PC-9 (cell line): Measurements from ENCODE around the gene GPER1. TPM values are rescaled to one million over a fixed set of nuclear protein-coding genes. Genes with fewer than 3 reads are reported as not detected.

ENCODE experiments used
- BruUV-seq: library from RNA; stranded (reverse); fragments of 400-500 nt; replicated peaks from 2 replicates; lab custom pipeline; 2021; lab: Mats Ljungman, UMichigan
- CTCF ChIA-PET: fragments of 300-600 bp; sonication (Branson Sonifier 250); formaldehyde crosslinking; loops from one replicate; lab custom pipeline; 2022; ENCODE audit warnings: antibody characterized with exemption; lab: Charles Lee
- POLR2A ChIA-PET: fragments of 300-600 bp; sonication (Branson Sonifier 250); formaldehyde crosslinking; loops from one replicate; lab custom pipeline; 2022; ENCODE audit warnings: antibody characterized with exemption; ENCODE audit not compliant: unreplicated experiment; lab: Charles Lee
- DNase-seq, 2 experiments: peaks; one replicate each; pipeline versions ENCODE4 v3.0.0 to v3.0.0-alpha.2; 2015 to 2022; ENCODE audit warnings: mixed read lengths in 1 of 2
- H2AFZ ChIP-seq: fragments of 200-600 bp; sonication (generic); 2 replicates; pipeline ENCODE4 v1.8.1; 2017; ENCODE audit warnings: antibody characterized with exemption
- H3F3A ChIP-seq: fragments of 200-600 bp; sonication (generic); 2 replicates; pipeline ENCODE4 v1.8.1; 2017; ENCODE audit warnings: antibody characterized with exemption, mild to moderate bottlenecking, low read depth; ENCODE audit not compliant: insufficient read depth
- H3K27ac ChIP-seq: fragments of 200-600 bp; sonication (generic); 2 replicates; pipeline ENCODE4 v1.6.1; 2016; ENCODE audit warnings: mixed run types
- H3K27me3 ChIP-seq: fragments of 200-600 bp; sonication (generic); 2 replicates; pipeline ENCODE4 v1.6.1; 2016; ENCODE audit warnings: low read depth, mixed run types; ENCODE audit not compliant: insufficient read depth
- H3K36me3 ChIP-seq: fragments of 200-600 bp; sonication (generic); 2 replicates; pipeline ENCODE4 v1.6.1; 2016; ENCODE audit warnings: low read depth, mixed run types
- H3K4me1 ChIP-seq: fragments of 200-600 bp; sonication (generic); replicated peaks from 2 replicates; pipeline ENCODE4 v1.6.1; 2016; ENCODE audit warnings: mixed run types; ENCODE audit not compliant: insufficient read depth
- H3K4me2 ChIP-seq: fragments of 200-600 bp; sonication (generic); 2 replicates; pipeline ENCODE4 v1.6.1; 2017; ENCODE audit warnings: mixed run types
- H3K4me3 ChIP-seq: fragments of 200-600 bp; sonication (generic); 2 replicates; pipeline ENCODE4 v1.6.1; 2016; ENCODE audit warnings: mixed run types
- H3K79me2 ChIP-seq: fragments of 200-600 bp; sonication (generic); 2 replicates; pipeline ENCODE4 v1.6.1; 2017; ENCODE audit warnings: low read depth, mixed run types
- H3K9me2 ChIP-seq: fragments of 200-600 bp; sonication (generic); 2 replicates; pipeline ENCODE4 v1.8.1; 2017; ENCODE audit warnings: mild to moderate bottlenecking; ENCODE audit not compliant: insufficient read depth
- H3K9me3 ChIP-seq: fragments of 200-600 bp; sonication (generic); 2 replicates; pipeline ENCODE4 v1.8.1; 2016; ENCODE audit warnings: low read depth; ENCODE audit not compliant: insufficient read depth
- H4K20me1 ChIP-seq: fragments of 200-600 bp; sonication (generic); 2 replicates; pipeline ENCODE4 v1.8.1; 2017; ENCODE audit not compliant: insufficient read depth
- EZH2 ChIP-seq: fragments of 200-600 bp; sonication (generic); IDR thresholded peaks from 2 replicates; pipeline ENCODE4 v1.8.0; 2017; ENCODE audit warnings: antibody characterized with exemption, low read depth
- intact Hi-C: fragments of 100-400 bp; cut with micrococcal nuclease; formaldehyde crosslinking; loops from one replicate; pipeline ENCODE4 v1.10.0; 2022; ENCODE audit not compliant: unreplicated experiment
- total RNA-seq: library from RNA; stranded (reverse); gene quantifications from 2 replicates; pipeline ENCODE4 v1.2.3, GENCODE V29; 2021
- TF ChIP-seq, protein P1 (sequence below): fragments of 200-600 bp; sonication (generic); conservative IDR thresholded peaks from 2 replicates; pipeline ENCODE4 v1.6.1; 2017; ENCODE audit warnings: mixed run types, antibody characterized with exemption, mild to moderate bottlenecking, moderate library complexity

The GPER1 gene
- total RNA-seq, 1 experiment from 2014 or later = 0.37 TPM

DNA sequence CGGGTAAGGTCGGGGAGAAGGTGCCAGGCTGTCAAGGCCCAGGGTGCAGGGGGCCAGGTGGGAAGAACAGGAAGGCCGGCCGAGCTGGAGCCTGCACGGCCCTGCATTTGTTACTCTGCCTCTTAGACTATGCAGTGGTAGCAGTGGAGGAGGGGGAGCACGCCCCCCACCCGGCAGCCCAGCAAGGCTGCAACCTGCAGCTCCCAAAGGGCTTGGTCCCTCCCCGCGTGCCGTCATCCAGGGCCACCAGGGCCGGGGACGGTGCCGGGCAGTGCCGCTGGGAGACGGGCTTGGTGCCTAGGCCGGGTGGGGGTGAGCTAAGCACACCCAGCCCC lies 7.0 kb upstream of the GPER1 start:
- no peak for DNase-seq
- H3K4me3 ChIP-seq = no peak overlapping the region
- ChIA-PET CTCF (no interaction called here), POLR2A (no interaction called here)
- H3K9me2 ChIP-seq = no peaks in the 10 kb centered on the region
- no peak overlapping the region for H2AFZ ChIP-seq
- H3K9me3 ChIP-seq = no peaks in the 10 kb centered on the region
- no peak for TF ChIP-seq EZH2
- TF ChIP-seq, protein P1, sequence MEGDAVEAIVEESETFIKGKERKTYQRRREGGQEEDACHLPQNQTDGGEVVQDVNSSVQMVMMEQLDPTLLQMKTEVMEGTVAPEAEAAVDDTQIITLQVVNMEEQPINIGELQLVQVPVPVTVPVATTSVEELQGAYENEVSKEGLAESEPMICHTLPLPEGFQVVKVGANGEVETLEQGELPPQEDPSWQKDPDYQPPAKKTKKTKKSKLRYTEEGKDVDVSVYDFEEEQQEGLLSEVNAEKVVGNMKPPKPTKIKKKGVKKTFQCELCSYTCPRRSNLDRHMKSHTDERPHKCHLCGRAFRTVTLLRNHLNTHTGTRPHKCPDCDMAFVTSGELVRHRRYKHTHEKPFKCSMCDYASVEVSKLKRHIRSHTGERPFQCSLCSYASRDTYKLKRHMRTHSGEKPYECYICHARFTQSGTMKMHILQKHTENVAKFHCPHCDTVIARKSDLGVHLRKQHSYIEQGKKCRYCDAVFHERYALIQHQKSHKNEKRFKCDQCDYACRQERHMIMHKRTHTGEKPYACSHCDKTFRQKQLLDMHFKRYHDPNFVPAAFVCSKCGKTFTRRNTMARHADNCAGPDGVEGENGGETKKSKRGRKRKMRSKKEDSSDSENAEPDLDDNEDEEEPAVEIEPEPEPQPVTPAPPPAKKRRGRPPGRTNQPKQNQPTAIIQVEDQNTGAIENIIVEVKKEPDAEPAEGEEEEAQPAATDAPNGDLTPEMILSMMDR = no peak
- H3K4me2 ChIP-seq = no peak overlapping the region
- H3K27ac ChIP-seq = no peak overlapping the region
- 0 out of 2 replicates have a peak, but pooled peaks cover under 1% of the 10 kb centered on the region for H3K79me2 ChIP-seq
- intact Hi-C loops = no loop called here
- H4K20me1 ChIP-seq = peaks cover 43% of the 10 kb centered on the region
- H3F3A ChIP-seq = peaks cover 8% of the 10 kb centered on the region; the same call in 1 of the 2 replicates
- no peaks in the 10 kb centered on the region for H3K27me3 ChIP-seq
- H3K36me3 ChIP-seq = no peaks in the 10 kb centered on the region
- no TSS peak for BruUV-seq
- no peaks in the 10 kb centered on the region for H3K4me1 ChIP-seq

DNA sequence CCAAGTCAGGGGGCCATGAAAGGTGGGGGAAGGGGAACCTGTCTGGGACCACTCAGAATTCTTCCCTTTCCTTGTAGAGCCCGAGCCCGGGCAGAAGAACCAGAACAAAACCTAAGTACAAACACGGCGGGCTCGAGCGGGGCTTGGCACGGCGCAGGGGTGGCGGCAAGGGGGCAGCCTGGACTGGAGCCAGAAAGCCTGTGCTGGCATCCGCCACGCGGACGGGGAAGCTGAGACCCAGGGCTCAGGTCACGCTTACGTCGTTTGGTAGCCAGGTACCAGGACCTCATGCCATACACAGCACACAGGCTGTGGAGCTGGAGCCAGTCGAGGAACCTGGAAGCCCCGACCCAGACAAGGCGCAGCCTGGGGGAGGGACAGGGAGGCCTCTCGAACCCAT lies 6.6 kb upstream of the GPER1 start:
- Histone ChIP-seq H3K36me3 (no peaks in the 10 kb centered on the region), H3F3A (peaks cover 8% of the 10 kb centered on the region; the same call in 1 of the 2 replicates), H3K4me1 (no peaks in the 10 kb centered on the region), H3K79me2 (0 out of 2 replicates have a peak, but pooled peaks cover 5% of the 10 kb centered on the region), H2AFZ (no peak overlapping the region), H4K20me1 (peaks cover 43% of the 10 kb centered on the region), H3K9me3 (no peaks in the 10 kb centered on the region), H3K27me3 (no peaks in the 10 kb centered on the region), H3K4me3 (no peak overlapping the region), H3K9me2 (no peaks in the 10 kb centered on the region), H3K27ac (no peak overlapping the region), H3K4me2 (no peak overlapping the region)
- ChIA-PET POLR2A (no interaction called here), CTCF (no interaction called here)
- intact Hi-C loops = no loop called here
- TF ChIP-seq, protein P1 = no peak
- no peak for TF ChIP-seq EZH2
- DNase-seq = no peak
- BruUV-seq = no TSS peak

- POLR2A ChIA-PET = no interaction called here
These were observed 5.9 kb upstream of the GPER1 start for GRCh38 chr7:1081931-1082401.

More at GRCh38 chr7:1081931-1082401, 5.9 kb upstream of the GPER1 start:
- peaks cover 43% of the 10 kb centered on the region for H4K20me1 ChIP-seq
- no peaks in the 10 kb centered on the region for H3K36me3 ChIP-seq
- no TSS peak for BruUV-seq
- DNase-seq = peak in 1 of 2 experiments; percentile 22
- H3K4me3 ChIP-seq = no peak overlapping the region
- 0 out of 2 replicates have a peak, but pooled peaks cover 7% of the 10 kb centered on the region for H3F3A ChIP-seq
- TF ChIP-seq, protein P1 = no peak
- no peak for TF ChIP-seq EZH2
- no peak overlapping the region for H3K27ac ChIP-seq
- no peaks in the 10 kb centered on the region for H3K9me2 ChIP-seq
- CTCF ChIA-PET = no interaction called here
- H3K79me2 ChIP-seq = 0 out of 2 replicates have a peak, but pooled peaks cover 11% of the 10 kb centered on the region
- intact Hi-C loops = no loop called here
- no peaks in the 10 kb centered on the region for H3K9me3 ChIP-seq
- no peak overlapping the region for H3K4me2 ChIP-seq
- H3K4me1 ChIP-seq = 0 out of 2 replicates have a peak, but pooled peaks cover 1% of the 10 kb centered on the region
- no peak overlapping the region for H2AFZ ChIP-seq
- no peaks in the 10 kb centered on the region for H3K27me3 ChIP-seq
